Stimulated activated naive CD8-positive, alpha-beta T cell treated with anti-CD3 and anti-CD28 coated beads, Interleukin-15, Interleukin-2, amounts not matched to agents 100 ng/mL and 50 ng/mL, for 24 hours (primary cell): ENCODE measurements around the gene FUBP1.
A peak's percentile ranks its signal among the peaks of the same experiment; 100 is the strongest.
"Not testable (repeated sequence)": the region's sequence is repeated elsewhere in the genome, so short reads cannot be mapped to it uniquely, and the experiment has no call there.

Experiments used
- H3K27ac Mint-ChIP-seq: one replicate; pipeline ENCODE4 v1.8.0; 2021; ENCODE audit warnings: mild to moderate bottlenecking, mixed read lengths
- H3K27me3 Mint-ChIP-seq: one replicate; pipeline ENCODE4 v1.8.0; 2021; ENCODE audit warnings: mixed read lengths
- H3K36me3 Mint-ChIP-seq: one replicate; pipeline ENCODE4 v1.8.0; 2021; ENCODE audit warnings: low read depth, mixed read lengths
- H3K4me1 Mint-ChIP-seq: one replicate; pipeline ENCODE4 v1.8.0; 2021; ENCODE audit warnings: low read depth, mixed read lengths
- H3K4me3 Mint-ChIP-seq: one replicate; pipeline ENCODE4 v1.8.0; 2021; ENCODE audit warnings: mild to moderate bottlenecking, mixed read lengths
- H3K9me3 Mint-ChIP-seq: one replicate; pipeline ENCODE4 v1.8.0; 2021; ENCODE audit warnings: mixed read lengths

FUBP1 gene

GRCh38 chr1:78000536-78000935 lies 21.7 kb upstream of the FUBP1 start:
- H3K36me3 Mint-ChIP-seq, result peaks cover 17% of the 10 kb centered on the region
- not testable (repeated sequence) for H3K4me3 Mint-ChIP-seq, H3K9me3 Mint-ChIP-seq, H3K27me3 Mint-ChIP-seq, H3K27ac Mint-ChIP-seq
- peaks cover 35% of the 10 kb centered on the region for H3K4me1 Mint-ChIP-seq

GRCh38 chr1:77996734-77997133 lies 17.9 kb upstream of the FUBP1 start:
- peaks cover 7% of the 10 kb centered on the region for H3K4me1 Mint-ChIP-seq
- peaks cover 22% of the 10 kb centered on the region for H3K36me3 Mint-ChIP-seq
- H3K9me3 Mint-ChIP-seq, result no peaks in the 10 kb centered on the region
- H3K27me3 Mint-ChIP-seq, result no peaks in the 10 kb centered on the region
- no peak overlapping the region for H3K27ac Mint-ChIP-seq
- no peak overlapping the region for H3K4me3 Mint-ChIP-seq

GRCh38 chr1:77994117-77994705 lies 15.3 kb upstream of the FUBP1 start:
- peaks cover 34% of the 10 kb centered on the region for H3K36me3 Mint-ChIP-seq
- H3K4me3 Mint-ChIP-seq, result no peak overlapping the region
- H3K4me1 Mint-ChIP-seq, result peaks cover 18% of the 10 kb centered on the region
- H3K27me3 Mint-ChIP-seq, result no peaks in the 10 kb centered on the region
- H3K9me3 Mint-ChIP-seq, result no peaks in the 10 kb centered on the region
- no peak overlapping the region for H3K27ac Mint-ChIP-seq

GRCh38 chr1:77991638-77992037 lies 12.8 kb upstream of the FUBP1 start:
- Mint-ChIP-seq H3K27me3 (no peaks in the 10 kb centered on the region), H3K4me1 (peaks cover 37% of the 10 kb centered on the region), H3K27ac (no peak overlapping the region), H3K9me3 (no peaks in the 10 kb centered on the region), H3K36me3 (peaks cover 35% of the 10 kb centered on the region), H3K4me3 (no peak overlapping the region)

GRCh38 chr1:77990629-77991204 lies 11.8 kb upstream of the FUBP1 start:
- Mint-ChIP-seq H3K4me3 (no peak overlapping the region), H3K9me3 (no peaks in the 10 kb centered on the region), H3K27ac (no peak overlapping the region), H3K27me3 (no peaks in the 10 kb centered on the region), H3K4me1 (peaks cover 46% of the 10 kb centered on the region), H3K36me3 (peaks cover 39% of the 10 kb centered on the region)

- H3K9me3 Mint-ChIP-seq, result no peaks in the 10 kb centered on the region
- peaks cover 53% of the 10 kb centered on the region for H3K4me1 Mint-ChIP-seq
- no peaks in the 10 kb centered on the region for H3K27me3 Mint-ChIP-seq
- H3K27ac Mint-ChIP-seq, result no peak overlapping the region
- H3K36me3 Mint-ChIP-seq, result peaks cover 41% of the 10 kb centered on the region
- H3K4me3 Mint-ChIP-seq, result no peak overlapping the region
Observed at GRCh38 chr1:77989744-77990143, 10.9 kb upstream of the FUBP1 start.

- Mint-ChIP-seq H3K9me3 (no peaks in the 10 kb centered on the region), H3K4me3 (no peak overlapping the region), H3K4me1 (peaks cover 67% of the 10 kb centered on the region), H3K36me3 (peaks cover 43% of the 10 kb centered on the region), H3K27me3 (no peaks in the 10 kb centered on the region), H3K27ac (no peak overlapping the region)
Observed at GRCh38 chr1:77987919-77988318, 9.0 kb upstream of the FUBP1 start.

- Mint-ChIP-seq H3K4me1 (peaks cover 78% of the 10 kb centered on the region), H3K27me3 (no peaks in the 10 kb centered on the region), H3K9me3 (no peaks in the 10 kb centered on the region), H3K27ac (no peak overlapping the region), H3K36me3 (peaks cover 43% of the 10 kb centered on the region), H3K4me3 (no peak overlapping the region)
Observed at GRCh38 chr1:77986810-77987209, 7.9 kb upstream of the FUBP1 start.

- peaks cover 81% of the 10 kb centered on the region for H3K4me1 Mint-ChIP-seq
- H3K36me3 Mint-ChIP-seq, result peaks cover 47% of the 10 kb centered on the region
- H3K27me3 Mint-ChIP-seq, result no peaks in the 10 kb centered on the region
- no peak overlapping the region for H3K4me3 Mint-ChIP-seq
- H3K27ac Mint-ChIP-seq, result peak overlapping the region; percentile 10
- no peaks in the 10 kb centered on the region for H3K9me3 Mint-ChIP-seq
Observed at GRCh38 chr1:77984629-77985028, 5.8 kb upstream of the FUBP1 start.

GRCh38 chr1:77983997-77984355 lies 5.1 kb upstream of the FUBP1 start:
- no peak overlapping the region for H3K4me3 Mint-ChIP-seq
- peaks cover 41% of the 10 kb centered on the region for H3K36me3 Mint-ChIP-seq
- no peaks in the 10 kb centered on the region for H3K27me3 Mint-ChIP-seq
- peaks cover 78% of the 10 kb centered on the region for H3K4me1 Mint-ChIP-seq
- H3K9me3 Mint-ChIP-seq, result no peaks in the 10 kb centered on the region
- H3K27ac Mint-ChIP-seq, result peak overlapping the region; percentile 53

- H3K27ac Mint-ChIP-seq, result peak overlapping the region; percentile 53
Observed at GRCh38 chr1:77983352-77983996, 4.6 kb upstream of the FUBP1 start.

GRCh38 chr1:77978293-77978968 lies 441 bp downstream of the FUBP1 start:
- Mint-ChIP-seq H3K27ac (no peak overlapping the region), H3K36me3 (peaks cover 32% of the 10 kb centered on the region), H3K27me3 (no peaks in the 10 kb centered on the region), H3K4me3 (no peak overlapping the region), H3K4me1 (peaks cover 61% of the 10 kb centered on the region), H3K9me3 (no peaks in the 10 kb centered on the region)

More at GRCh38 chr1:77983352-77983996, 4.6 kb upstream of the FUBP1 start:
- peaks cover 37% of the 10 kb centered on the region for H3K36me3 Mint-ChIP-seq
- H3K4me3 Mint-ChIP-seq, H3K27me3 Mint-ChIP-seq, H3K9me3 Mint-ChIP-seq: not testable (repeated sequence)
- H3K4me1 Mint-ChIP-seq, result peaks cover 74% of the 10 kb centered on the region

GRCh38 chr1:77977989-77978292 lies 931 bp downstream of the FUBP1 start:
- Mint-ChIP-seq H3K27me3 (no peaks in the 10 kb centered on the region), H3K9me3 (no peaks in the 10 kb centered on the region), H3K4me1 (peaks cover 66% of the 10 kb centered on the region), H3K4me3 (no peak overlapping the region), H3K36me3 (peaks cover 34% of the 10 kb centered on the region), H3K27ac (no peak overlapping the region)

GRCh38 chr1:77976433-77977076 lies 2.3 kb downstream of the FUBP1 start:
- peaks cover 66% of the 10 kb centered on the region for H3K4me1 Mint-ChIP-seq
- H3K27me3 Mint-ChIP-seq, result no peaks in the 10 kb centered on the region
- H3K4me3 Mint-ChIP-seq, result no peak overlapping the region
- H3K36me3 Mint-ChIP-seq, result peaks cover 43% of the 10 kb centered on the region
- H3K27ac Mint-ChIP-seq, result no peak overlapping the region
- no peaks in the 10 kb centered on the region for H3K9me3 Mint-ChIP-seq

GRCh38 chr1:77975907-77976306 lies 3.0 kb downstream of the FUBP1 start:
- H3K4me1 Mint-ChIP-seq, result peaks cover 66% of the 10 kb centered on the region
- H3K27ac Mint-ChIP-seq, result peak overlapping the region; percentile 90
- no peak overlapping the region for H3K4me3 Mint-ChIP-seq
- no peaks in the 10 kb centered on the region for H3K9me3 Mint-ChIP-seq
- H3K27me3 Mint-ChIP-seq, result no peaks in the 10 kb centered on the region
- peaks cover 44% of the 10 kb centered on the region for H3K36me3 Mint-ChIP-seq
